ENCODE results near the gene FSTL4.

GRCh38 chr5:133235696-133236426 lies 376.5 kb downstream of the FSTL4 start:
- TF ChIP-seq EZH2phosphoT487 (IDR thresholded peaks at IDR 0.05; ENCODE audit: borderline replicate concordance, low read depth) (no peak), PBX3 (IDR thresholded peaks at IDR 0.05) (no peak), SMC3 (IDR thresholded peaks at IDR 0.05; ENCODE audit: low read depth, low read length) (no peak), RAD21 (IDR thresholded peaks at IDR 0.05; ENCODE audit: low read length) (no peak)
- TF ChIP-seq, protein P1, sequence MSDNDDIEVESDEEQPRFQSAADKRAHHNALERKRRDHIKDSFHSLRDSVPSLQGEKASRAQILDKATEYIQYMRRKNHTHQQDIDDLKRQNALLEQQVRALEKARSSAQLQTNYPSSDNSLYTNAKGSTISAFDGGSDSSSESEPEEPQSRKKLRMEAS (IDR thresholded peaks at IDR 0.05; ENCODE audit: low read depth) = no peak
- TF ChIP-seq, protein P2, sequence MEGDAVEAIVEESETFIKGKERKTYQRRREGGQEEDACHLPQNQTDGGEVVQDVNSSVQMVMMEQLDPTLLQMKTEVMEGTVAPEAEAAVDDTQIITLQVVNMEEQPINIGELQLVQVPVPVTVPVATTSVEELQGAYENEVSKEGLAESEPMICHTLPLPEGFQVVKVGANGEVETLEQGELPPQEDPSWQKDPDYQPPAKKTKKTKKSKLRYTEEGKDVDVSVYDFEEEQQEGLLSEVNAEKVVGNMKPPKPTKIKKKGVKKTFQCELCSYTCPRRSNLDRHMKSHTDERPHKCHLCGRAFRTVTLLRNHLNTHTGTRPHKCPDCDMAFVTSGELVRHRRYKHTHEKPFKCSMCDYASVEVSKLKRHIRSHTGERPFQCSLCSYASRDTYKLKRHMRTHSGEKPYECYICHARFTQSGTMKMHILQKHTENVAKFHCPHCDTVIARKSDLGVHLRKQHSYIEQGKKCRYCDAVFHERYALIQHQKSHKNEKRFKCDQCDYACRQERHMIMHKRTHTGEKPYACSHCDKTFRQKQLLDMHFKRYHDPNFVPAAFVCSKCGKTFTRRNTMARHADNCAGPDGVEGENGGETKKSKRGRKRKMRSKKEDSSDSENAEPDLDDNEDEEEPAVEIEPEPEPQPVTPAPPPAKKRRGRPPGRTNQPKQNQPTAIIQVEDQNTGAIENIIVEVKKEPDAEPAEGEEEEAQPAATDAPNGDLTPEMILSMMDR (IDR thresholded peaks at IDR 0.05) = no peak

Measured in SK-N-SH (cell line).